GM19397 (cell line): Measurements from ENCODE around the gene TMC5.

Experiments
- ATAC-seq: cut with Tn5 transposase; IDR thresholded peaks from one replicate; pipeline ENCODE4 v1.9.1; 2021; ENCODE audit warnings: mild to moderate bottlenecking, moderate library complexity; ENCODE audit not compliant: unreplicated experiment

TMC5 gene

GRCh38 chr16:19450186-19450585 is 32.5 kb downstream of the TMC5 start:
- ATAC-seq, result no peak

- ATAC-seq, result no peak
These were observed 41.2 kb downstream of the TMC5 start for GRCh38 chr16:19458722-19459379.

GRCh38 chr16:19460397-19460796 is 42.7 kb downstream of the TMC5 start:
- no peak for ATAC-seq

GRCh38 chr16:19463468-19464315 is 46.0 kb downstream of the TMC5 start:
- ATAC-seq, result no peak

GRCh38 chr16:19468300-19468699 is 50.6 kb downstream of the TMC5 start:
- no peak for ATAC-seq

GRCh38 chr16:19472482-19472881 is 54.8 kb downstream of the TMC5 start:
- no peak for ATAC-seq

GRCh38 chr16:19474617-19475016 is 56.9 kb downstream of the TMC5 start:
- ATAC-seq, result no peak

GRCh38 chr16:19478505-19478904 is 60.8 kb downstream of the TMC5 start:
- ATAC-seq, result no peak

- ATAC-seq, result no peak
These were observed 61.6 kb downstream of the TMC5 start for GRCh38 chr16:19479302-19479721.

- no peak for ATAC-seq
These were observed 63.6 kb downstream of the TMC5 start for GRCh38 chr16:19481296-19481695.

GRCh38 chr16:19481769-19482168 is 64.1 kb downstream of the TMC5 start:
- ATAC-seq, result no peak

- no peak for ATAC-seq
These were observed 64.6 kb downstream of the TMC5 start for GRCh38 chr16:19482291-19482690.

GRCh38 chr16:19484096-19484495 is 66.4 kb downstream of the TMC5 start:
- ATAC-seq, result no peak

GRCh38 chr16:19485611-19486010 is 67.9 kb downstream of the TMC5 start:
- no peak for ATAC-seq

GRCh38 chr16:19486051-19486450 is 68.4 kb downstream of the TMC5 start:
- no peak for ATAC-seq

GRCh38 chr16:19486750-19487325 is 69.2 kb downstream of the TMC5 start:
- no peak for ATAC-seq

GRCh38 chr16:19488213-19488640 is 70.5 kb downstream of the TMC5 start:
- ATAC-seq, result no peak

- no peak for ATAC-seq
These were observed 72.9 kb downstream of the TMC5 start for GRCh38 chr16:19490619-19491018.

GRCh38 chr16:19497176-19497575 is 79.5 kb downstream of the TMC5 start:
- ATAC-seq, result no peak

GRCh38 chr16:19499006-19499405 is 81.3 kb downstream of the TMC5 start:
- ATAC-seq, result no peak

- ATAC-seq, result no peak
These were observed 81.8 kb downstream of the TMC5 start for GRCh38 chr16:19499481-19499880.
